HG03108 (cell line): ENCODE measurements around the gene ABCB1.
A peak's percentile ranks its signal among the peaks of the same experiment; 100 is the strongest.
"Not testable (repeated sequence)": the region's sequence is repeated elsewhere in the genome, so short reads cannot be mapped to it uniquely, and the experiment has no call there.

Source experiments
- ATAC-seq: cut with Tn5 transposase; IDR thresholded peaks from one replicate; pipeline ENCODE4 v1.9.1; 2021; ENCODE audit warnings: moderate library complexity; ENCODE audit not compliant: unreplicated experiment

The ABCB1 gene

GRCh38 chr7:87580636-87581035 is 20.0 kb downstream of the ABCB1 start:
- no peak for ATAC-seq

GRCh38 chr7:87575521-87575920 is 25.2 kb downstream of the ABCB1 start:
- ATAC-seq: no peak

- ATAC-seq: no peak
These were observed 26.1 kb downstream of the ABCB1 start for GRCh38 chr7:87574630-87575029.

GRCh38 chr7:87572513-87572912 is 28.2 kb downstream of the ABCB1 start:
- ATAC-seq: not testable (repeated sequence)

- no peak for ATAC-seq
These were observed 30.5 kb downstream of the ABCB1 start for GRCh38 chr7:87570178-87570577.

GRCh38 chr7:87567052-87567451 is 33.6 kb downstream of the ABCB1 start:
- ATAC-seq: no peak

- no peak for ATAC-seq
These were observed 34.3 kb downstream of the ABCB1 start for GRCh38 chr7:87566311-87566900.

- ATAC-seq: no peak
These were observed 34.8 kb downstream of the ABCB1 start for GRCh38 chr7:87565877-87566276.

GRCh38 chr7:87564296-87564963 is 36.3 kb downstream of the ABCB1 start:
- ATAC-seq: peak; percentile 84

- ATAC-seq: no peak
These were observed 39.0 kb downstream of the ABCB1 start for GRCh38 chr7:87561702-87562101.

- ATAC-seq: no peak
These were observed 39.6 kb downstream of the ABCB1 start for GRCh38 chr7:87561102-87561501.

GRCh38 chr7:87552351-87552900 is 48.3 kb downstream of the ABCB1 start:
- ATAC-seq: no peak

GRCh38 chr7:87548123-87548919 is 52.4 kb downstream of the ABCB1 start:
- no peak for ATAC-seq

GRCh38 chr7:87545760-87546159 is 54.9 kb downstream of the ABCB1 start:
- ATAC-seq: no peak

- no peak for ATAC-seq
These were observed 57.1 kb downstream of the ABCB1 start for GRCh38 chr7:87543623-87544022.

GRCh38 chr7:87541648-87542047 is 59.0 kb downstream of the ABCB1 start:
- no peak for ATAC-seq

- ATAC-seq: no peak
These were observed 62.6 kb downstream of the ABCB1 start for GRCh38 chr7:87538052-87538451.

GRCh38 chr7:87534072-87534471 is 66.6 kb downstream of the ABCB1 start:
- ATAC-seq: no peak

GRCh38 chr7:87530126-87530525 is 70.6 kb downstream of the ABCB1 start:
- ATAC-seq: no peak

- ATAC-seq: no peak
These were observed 72.0 kb downstream of the ABCB1 start for GRCh38 chr7:87528730-87529129.

GRCh38 chr7:87518735-87519134 is 81.9 kb downstream of the ABCB1 start:
- ATAC-seq: no peak

- no peak for ATAC-seq
These were observed 82.8 kb downstream of the ABCB1 start for GRCh38 chr7:87517891-87518290.
